GM06990 (cell line): ENCODE data around the gene SIM1.

Experiments used
- DNase-seq: peaks from one replicate; pipeline ENCODE4 v3.0.0-alpha.2; 2011; ENCODE audit not compliant: insufficient read length; ENCODE audit errors: extremely low read depth
- H3K27me3 ChIP-seq: replicated peaks from 2 replicates; pipeline ENCODE4 v1.6.0; 2011; ENCODE audit warnings: low read length; ENCODE audit not compliant: control insufficient read depth, insufficient read depth
- H3K36me3 ChIP-seq: 2 replicates; pipeline ENCODE4 v1.5.1; 2011; ENCODE audit warnings: low read length; ENCODE audit not compliant: control insufficient read depth, insufficient read depth
- H3K4me3 ChIP-seq: replicated peaks from 2 replicates; pipeline ENCODE4 v1.5.1; 2011; ENCODE audit warnings: low read depth, mild to moderate bottlenecking, control low read depth, low read length
- TF ChIP-seq, protein P1 (sequence below): IDR thresholded peaks from 2 replicates; pipeline ENCODE4 v1.5.1; 2011; ENCODE audit warnings: low read length, control low read depth, mild to moderate bottlenecking, inconsistent platforms; ENCODE audit not compliant: insufficient read depth, poor library complexity, severe bottlenecking

Gene SIM1

DNA sequence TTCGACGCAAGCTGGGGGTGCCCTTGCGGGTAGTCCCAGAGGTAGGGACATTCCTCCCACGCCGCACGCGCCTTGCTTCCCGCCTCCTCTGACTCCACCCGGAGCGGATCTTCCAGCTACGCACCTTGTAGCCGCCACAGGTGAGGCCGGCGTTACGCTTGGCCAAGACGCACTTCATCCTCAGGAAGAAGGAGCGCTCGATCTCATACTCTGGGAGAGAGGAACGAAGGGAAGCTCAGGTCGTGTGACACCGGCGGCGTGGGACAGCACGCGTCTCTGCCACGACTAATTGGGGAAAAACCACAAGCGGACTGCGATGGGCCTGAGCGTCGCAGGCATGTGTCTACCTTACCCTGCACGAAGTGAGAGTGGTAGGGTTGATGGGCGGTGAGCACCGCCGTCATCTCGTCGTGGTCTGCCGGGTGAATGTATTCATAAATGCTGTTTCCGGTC, 15.5 kb downstream of the SIM1 start:
- Histone ChIP-seq H3K4me3 (no peak overlapping the region), H3K36me3 (no peaks in the 10 kb centered on the region), H3K27me3 (peaks cover 2% of the 10 kb centered on the region; the same call in 1 of the 2 replicates)
- TF ChIP-seq, protein P1, sequence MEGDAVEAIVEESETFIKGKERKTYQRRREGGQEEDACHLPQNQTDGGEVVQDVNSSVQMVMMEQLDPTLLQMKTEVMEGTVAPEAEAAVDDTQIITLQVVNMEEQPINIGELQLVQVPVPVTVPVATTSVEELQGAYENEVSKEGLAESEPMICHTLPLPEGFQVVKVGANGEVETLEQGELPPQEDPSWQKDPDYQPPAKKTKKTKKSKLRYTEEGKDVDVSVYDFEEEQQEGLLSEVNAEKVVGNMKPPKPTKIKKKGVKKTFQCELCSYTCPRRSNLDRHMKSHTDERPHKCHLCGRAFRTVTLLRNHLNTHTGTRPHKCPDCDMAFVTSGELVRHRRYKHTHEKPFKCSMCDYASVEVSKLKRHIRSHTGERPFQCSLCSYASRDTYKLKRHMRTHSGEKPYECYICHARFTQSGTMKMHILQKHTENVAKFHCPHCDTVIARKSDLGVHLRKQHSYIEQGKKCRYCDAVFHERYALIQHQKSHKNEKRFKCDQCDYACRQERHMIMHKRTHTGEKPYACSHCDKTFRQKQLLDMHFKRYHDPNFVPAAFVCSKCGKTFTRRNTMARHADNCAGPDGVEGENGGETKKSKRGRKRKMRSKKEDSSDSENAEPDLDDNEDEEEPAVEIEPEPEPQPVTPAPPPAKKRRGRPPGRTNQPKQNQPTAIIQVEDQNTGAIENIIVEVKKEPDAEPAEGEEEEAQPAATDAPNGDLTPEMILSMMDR = no peak
- no peak for DNase-seq

DNA sequence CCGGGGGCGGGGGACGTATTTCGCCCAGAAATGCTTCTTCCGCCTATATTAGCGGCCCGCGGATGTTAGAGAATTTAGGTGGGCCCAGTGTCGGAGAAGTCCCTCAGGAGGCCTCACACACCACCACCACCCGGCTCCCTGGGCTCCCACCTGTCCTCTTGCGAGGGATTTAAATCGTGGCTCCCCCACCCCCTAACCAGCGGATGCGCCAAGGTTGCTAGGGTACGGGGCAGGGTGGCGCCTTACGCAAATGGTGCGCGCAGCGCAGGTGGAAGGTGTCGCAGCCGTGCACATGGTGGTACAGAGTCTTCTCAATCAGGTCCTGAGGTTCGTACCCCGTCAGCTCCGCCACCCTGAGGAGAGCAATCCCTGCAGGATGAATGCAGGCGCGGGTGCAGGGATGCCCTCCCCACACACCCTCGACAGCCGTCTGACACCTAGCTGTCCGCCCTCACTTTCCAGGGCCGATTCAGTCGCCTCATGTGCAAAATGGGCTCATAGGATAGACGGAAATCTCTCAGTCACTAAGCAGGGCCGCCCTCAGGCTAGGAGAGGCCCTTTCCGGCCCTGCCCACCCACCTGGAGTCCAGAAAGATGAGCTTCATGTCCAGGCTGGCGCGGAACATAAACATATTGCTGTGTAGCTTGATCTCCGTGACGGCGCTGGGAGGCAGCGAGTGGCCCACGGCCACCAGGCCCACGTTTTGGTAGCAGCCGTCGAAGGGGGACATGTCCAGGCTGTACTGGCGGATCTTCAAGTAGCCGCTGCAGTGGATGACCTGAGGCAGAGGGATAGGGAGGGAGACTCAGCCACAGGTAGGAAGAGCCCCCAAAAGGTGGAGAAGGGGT, 16.6 kb downstream of the SIM1 start:
- Histone ChIP-seq H3K4me3 (no peak overlapping the region), H3K36me3 (no peaks in the 10 kb centered on the region), H3K27me3 (no peaks in the 10 kb centered on the region)
- no peak for DNase-seq
- TF ChIP-seq, protein P1 = no peak

DNA sequence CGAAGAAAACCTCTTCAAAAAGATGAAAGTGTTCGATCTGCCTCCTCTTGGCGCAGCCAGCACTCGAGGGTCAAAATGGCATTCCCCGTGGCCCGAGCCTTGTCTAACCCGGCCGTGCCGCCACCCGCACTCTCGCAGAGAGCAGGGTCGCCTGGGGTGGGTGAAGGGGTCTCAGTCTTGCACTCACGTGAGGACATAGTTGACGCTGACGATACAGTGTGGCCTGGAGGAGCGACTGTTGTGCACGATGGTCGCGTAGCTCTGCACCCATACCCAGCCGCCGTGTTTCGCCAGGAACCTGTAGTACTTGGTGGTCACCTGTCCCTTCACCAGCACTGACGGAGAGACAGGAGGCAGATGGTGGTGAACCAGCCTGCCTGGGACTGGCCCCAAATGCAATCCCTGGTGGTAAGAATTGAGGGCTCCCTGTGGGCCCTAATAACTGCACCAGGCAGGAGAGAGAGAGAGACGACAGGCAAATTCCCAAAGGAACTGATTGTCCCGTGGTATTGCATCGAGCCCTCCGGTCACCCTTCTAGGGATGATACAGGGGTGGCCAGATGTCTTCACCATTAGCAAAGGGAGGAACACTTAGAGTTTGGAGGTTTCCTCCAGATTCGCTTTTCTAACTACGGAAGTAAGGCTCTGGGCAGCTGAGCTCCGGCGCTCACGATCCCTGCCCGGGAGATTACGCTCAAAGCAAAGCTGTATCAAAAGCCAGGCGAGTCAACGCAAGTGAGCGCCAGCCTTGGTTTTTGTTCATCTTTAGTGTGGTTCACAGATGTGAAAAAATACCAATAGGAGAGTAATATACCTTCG, 17.4 kb downstream of the SIM1 start:
- no peak overlapping the region for H3K4me3 ChIP-seq
- DNase-seq = no peak
- no peaks in the 10 kb centered on the region for H3K27me3 ChIP-seq
- H3K36me3 ChIP-seq = no peaks in the 10 kb centered on the region
- TF ChIP-seq, protein P1 = no peak

DNA sequence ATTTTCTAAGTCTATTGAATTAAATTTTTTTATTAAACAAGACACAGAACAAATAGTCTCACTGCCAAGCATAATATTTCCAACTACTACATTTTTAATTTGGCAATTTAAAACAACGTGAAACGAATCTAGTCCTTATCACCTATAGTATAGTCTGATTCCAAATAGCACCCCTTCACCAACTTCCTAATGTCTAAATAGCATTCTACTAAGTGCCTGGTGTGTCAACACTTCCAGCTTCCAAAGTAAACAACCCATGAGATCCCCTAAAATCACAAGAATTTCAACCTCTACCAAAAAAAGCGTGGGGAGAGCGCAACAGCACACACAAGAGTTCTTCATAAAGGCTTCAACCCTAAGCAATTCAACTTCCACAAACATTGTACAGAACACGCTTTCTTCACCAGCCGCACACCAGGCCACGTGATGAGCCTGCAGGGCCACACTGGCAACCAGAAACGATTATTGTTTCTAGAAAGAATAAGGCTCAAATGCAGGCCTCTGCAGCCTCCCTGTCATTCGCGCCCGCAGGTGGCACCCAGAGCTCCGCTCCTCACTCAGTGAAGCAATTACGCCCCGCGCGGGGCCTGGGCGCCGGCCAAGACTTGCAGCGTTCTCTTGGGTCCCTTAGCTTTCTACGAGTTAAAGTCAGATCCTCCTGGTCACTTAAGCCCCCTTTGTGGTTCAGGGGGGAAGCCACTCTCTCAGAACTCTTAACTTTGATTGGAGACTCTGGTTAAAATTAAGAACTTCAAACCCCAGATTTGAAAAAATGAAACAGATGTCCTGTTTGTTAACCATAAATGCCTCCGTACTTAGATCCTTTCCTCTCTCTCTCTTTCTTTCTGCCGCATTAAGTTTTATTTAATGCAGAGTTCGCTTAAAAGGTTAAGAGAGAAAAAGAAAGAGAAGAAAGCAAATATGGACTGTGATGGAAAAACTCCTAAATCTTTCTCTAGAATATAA, 18.3 kb downstream of the SIM1 start:
- Histone ChIP-seq H3K27me3 (no peaks in the 10 kb centered on the region), H3K36me3 (no peaks in the 10 kb centered on the region), H3K4me3 (no peak overlapping the region)
- TF ChIP-seq, protein P1 = no peak
- DNase-seq = no peak

DNA sequence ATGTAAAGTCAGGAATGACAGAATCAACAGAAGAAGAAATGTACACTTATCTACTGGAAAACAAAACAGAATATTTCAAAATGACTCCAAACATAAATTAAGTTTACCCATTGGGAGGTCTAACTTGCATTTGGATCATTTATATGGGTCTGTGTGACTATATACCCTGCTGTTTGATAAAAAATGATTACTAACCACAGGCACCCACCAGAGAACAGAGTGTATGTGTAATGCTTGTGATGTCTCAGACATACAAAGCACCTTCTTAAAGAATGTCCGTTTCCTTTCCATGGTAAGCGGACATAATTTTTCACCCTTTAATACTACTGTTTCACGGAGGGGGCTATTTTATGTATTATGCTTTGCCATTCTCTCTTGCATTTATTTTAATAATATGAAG, 19.2 kb downstream of the SIM1 start:
- DNase-seq = no peak
- TF ChIP-seq, protein P1 = no peak
- Histone ChIP-seq H3K36me3 (no peaks in the 10 kb centered on the region), H3K27me3 (no peaks in the 10 kb centered on the region), H3K4me3 (no peak overlapping the region)
